Mucosa of descending colon (tissue), 3 donors: ENCODE results near the gene KLHL12. TPM values are rescaled to one million over a fixed set of nuclear protein-coding genes. Genes with fewer than 3 reads are reported as not detected.
"Not testable (repeated sequence)": the region's sequence is repeated elsewhere in the genome, so short reads cannot be mapped to it uniquely, and the experiment has no call there.

Source experiments
- ATAC-seq: fragments of 200-7000 bp; cut with Tn5 transposase; one replicate; pipeline ENCODE4 v1.9.1; 2020; ENCODE audit warnings: mild to moderate bottlenecking, moderate library complexity
- DNase-seq, 3 donors: peaks; one replicate each; pipeline ENCODE4 v3.0.0-alpha.2; 2020
- H3K36me3 ChIP-seq: fragments of 200-600 bp; one replicate; pipeline ENCODE4 v1.8.0; 2021; ENCODE audit warnings: low read depth, mild to moderate bottlenecking
- H3K4me1 ChIP-seq: fragments of 200-600 bp; one replicate; pipeline ENCODE4 v1.8.0; 2021; ENCODE audit warnings: low read depth, mild to moderate bottlenecking
- H3K4me3 ChIP-seq: fragments of 200-600 bp; one replicate; pipeline ENCODE4 v1.8.0; 2021; ENCODE audit warnings: mild to moderate bottlenecking
- H3K9me3 ChIP-seq: fragments of 200-600 bp; one replicate; pipeline ENCODE4 v1.8.0; 2021; ENCODE audit warnings: mild to moderate bottlenecking
- CTCF ChIP-seq: fragments of 200-600 bp; IDR thresholded peaks from one replicate; pipeline ENCODE4 v1.8.0; 2022; ENCODE audit warnings: antibody characterized with exemption, mild to moderate bottlenecking
- intact Hi-C, 2 donors: fragments of 100-400 bp; cut with DNase I in 1 of 2; cut with micrococcal nuclease in 1 of 2; formaldehyde crosslinking; loops; one replicate each; pipeline versions ENCODE4 v1.11.0 to v1.11.1; 2022; cut with DNase I, micrococcal nuclease
- total RNA-seq, 3 donors: library from RNA; stranded (reverse); fragmentation: NEBNext Ultra II Directional in 2 of 3; extraction: Animal tissue kit (Norgen Biotek cat#: 25700) in 2 of 3; gene quantifications; one replicate each; pipeline versions ENCODE4 v1.2.1 to v1.2.4, GENCODE V29; 2021 to 2023
- donor health status: DM: no; HTN: no; CAD: no; lungs with moderate emphysema.
- donor health status: DM: no; HTN: no; CAD: no.
- donor health status: DM: no; HTN: yes; CAD: no.

KLHL12 gene
- total RNA-seq, 3 donors from 2014 or later: 26.4 to 33.4 (median 28.2) TPM

- H3K9me3 ChIP-seq: no peaks in the 10 kb centered on the region
- DNase-seq: no peak
- H3K36me3 ChIP-seq: peaks cover 22% of the 10 kb centered on the region
- H3K4me1 ChIP-seq: no peaks in the 10 kb centered on the region
- H3K4me3 ChIP-seq: no peak overlapping the region
- TF ChIP-seq CTCF: no peak
- intact Hi-C loops: no loop called here
- ATAC-seq: peak; percentile 67
Measured at GRCh38 chr1:202919615-202920014, 7.4 kb downstream of the KLHL12 start.

GRCh38 chr1:202915146-202915545 lies 11.9 kb downstream of the KLHL12 start:
- Histone ChIP-seq H3K36me3 (peaks cover 16% of the 10 kb centered on the region), H3K4me3 (no peak overlapping the region), H3K9me3 (no peaks in the 10 kb centered on the region), H3K4me1 (no peaks in the 10 kb centered on the region)
- no peak for DNase-seq
- no peak for TF ChIP-seq CTCF
- ATAC-seq: no peak
- intact Hi-C loops: no loop called here

GRCh38 chr1:202912476-202912875 lies 14.6 kb downstream of the KLHL12 start:
- H3K9me3 ChIP-seq, intact Hi-C loops, H3K4me1 ChIP-seq, H3K4me3 ChIP-seq, DNase-seq, ATAC-seq: not testable (repeated sequence)
- peaks cover 21% of the 10 kb centered on the region for H3K36me3 ChIP-seq

GRCh38 chr1:202909494-202909893 lies 17.5 kb downstream of the KLHL12 start:
- peak; percentile 47 for ATAC-seq
- Histone ChIP-seq H3K36me3 (peaks cover 6% of the 10 kb centered on the region), H3K4me1 (no peaks in the 10 kb centered on the region), H3K4me3 (no peak overlapping the region), H3K9me3 (no peaks in the 10 kb centered on the region)
- no peak for DNase-seq
- intact Hi-C loops: no loop called here
- TF ChIP-seq CTCF: no peak

- TF ChIP-seq CTCF: no peak
- intact Hi-C loops: no loop called here
- H3K9me3 ChIP-seq: no peaks in the 10 kb centered on the region
- no peak for ATAC-seq
- peaks cover 6% of the 10 kb centered on the region for H3K36me3 ChIP-seq
- no peak overlapping the region for H3K4me3 ChIP-seq
- no peaks in the 10 kb centered on the region for H3K4me1 ChIP-seq
- no peak for DNase-seq
Measured at GRCh38 chr1:202908998-202909397, 18.0 kb downstream of the KLHL12 start.

GRCh38 chr1:202905331-202905730 lies 21.7 kb downstream of the KLHL12 start:
- ATAC-seq (no peak), DNase-seq (no peak)
- H3K4me1 ChIP-seq: no peaks in the 10 kb centered on the region
- peaks cover 6% of the 10 kb centered on the region for H3K36me3 ChIP-seq
- no peak for TF ChIP-seq CTCF
- intact Hi-C loops: no loop called here
- no peaks in the 10 kb centered on the region for H3K9me3 ChIP-seq
- no peak overlapping the region for H3K4me3 ChIP-seq

- H3K9me3 ChIP-seq, intact Hi-C loops, ATAC-seq, H3K4me3 ChIP-seq, H3K36me3 ChIP-seq, DNase-seq, H3K4me1 ChIP-seq: not testable (repeated sequence)
Measured at GRCh38 chr1:202903808-202904207, 23.2 kb downstream of the KLHL12 start.
